Measurements from ENCODE around the gene MOSPD3. TPM values are rescaled to one million over a fixed set of nuclear protein-coding genes. Genes with fewer than 3 reads are reported as not detected.
"Not testable (repeated sequence)": the region's sequence is repeated elsewhere in the genome, so short reads cannot be mapped to it uniquely, and the experiment has no call there.

The MOSPD3 gene
- total and polyA plus RNA-seq, 2 donors (not counting 3 experiments of a cell fraction or from before 2014, with no cell fraction given): 24.4 to 40.7 TPM

DNA sequence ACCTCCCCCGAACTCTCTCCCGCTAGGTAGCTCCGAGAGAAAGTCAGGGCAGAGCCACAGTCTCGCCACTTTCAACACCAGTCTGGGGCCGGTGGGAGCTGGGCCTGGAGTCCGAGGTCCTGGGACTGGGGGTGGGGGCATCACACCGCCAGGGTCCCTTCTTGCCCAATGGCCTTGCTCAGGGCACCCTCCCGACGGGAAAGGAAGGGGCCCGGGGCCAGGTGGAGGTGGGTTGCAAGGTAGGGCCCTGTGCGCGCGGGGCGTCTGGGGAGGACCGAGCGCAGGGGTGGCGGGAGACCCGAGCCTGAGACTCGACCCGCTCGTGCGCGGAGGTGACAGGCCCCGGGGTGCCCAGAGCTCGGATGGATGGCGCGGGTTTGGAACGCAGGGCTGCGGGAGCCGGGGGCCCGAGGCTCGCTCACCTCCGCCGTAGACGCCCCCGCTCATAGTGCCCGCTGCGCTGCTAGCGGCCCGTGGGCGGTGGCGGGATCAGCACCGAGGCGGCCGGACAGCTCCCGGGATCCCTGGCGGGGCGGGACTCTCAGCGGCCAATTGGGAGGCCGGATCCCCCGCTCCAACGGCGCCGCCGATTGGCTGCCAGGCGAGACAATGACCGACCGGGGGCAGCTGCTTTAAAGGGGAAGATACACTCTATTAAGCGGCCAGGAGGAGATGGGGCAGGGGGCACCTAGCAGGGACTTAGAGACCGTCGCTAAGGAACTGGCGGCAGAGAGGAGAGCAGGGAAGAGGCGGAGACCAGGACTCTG, 43.8 kb downstream of the MOSPD3 start, which contains the start of gene ACTL6B:
ACTL6B (minus strand) TSS at position 541 of the 767 bp plus-strand sequence; CDS start at position 447, 94 bp downstream.
- H3K4me1 ChIP-seq (ENCODE audit: control insufficient read depth, extremely low read depth, insufficient read depth, low read length): no peaks in the 10 kb centered on the region
- no peak within 1 kb of the TSS for H2AFZ ChIP-seq (ENCODE audit: low read depth, low read length)
- ChIA-PET CTCF (interaction anchor here (0.7 to 1.0 kb wide), 2 partner anchors 15 to 23 kb away, joined by 3 to 4 read pairs; no protein-coding TSS in a partner anchor), POLR2A (no interaction called here)
- no peak within 1 kb of the TSS for H3K4me3 ChIP-seq (replicated peaks in 1 of 3; ENCODE audit: insufficient read depth in 1 of 3, low read depth in 1 of 3, low read length in 3 of 3)
- no TSS peak for BruUV-seq (replicated peaks)
- H3K27ac ChIP-seq (ENCODE audit: insufficient read depth, low read depth, low read length): no peak within 1 kb of the TSS
- peak; percentile 56 for DNase-seq (ENCODE audit: low read depth, low spot score)
- intact Hi-C loops (cut with micrococcal nuclease) (loop anchor here (1.0 kb wide), 2 partner anchors 17 to 30 kb away; partner anchors contain the start of gene GNB2), dilution Hi-C loops (cut with MboI; ENCODE audit: extremely low pct_ligation_motif_present, low sequenced_read_pairs) (no loop called here)
- H3K79me2 ChIP-seq (ENCODE audit: control insufficient read depth, insufficient read depth, low read length): no peaks in the 10 kb centered on the region
- H3K27me3 ChIP-seq (ENCODE audit: control insufficient read depth in 2 of 2, insufficient read depth in 2 of 2, low read length in 2 of 2): peaks cover 2 to 4% of the 10 kb centered on the region in 2 experiments
- no peak within 1 kb of the TSS for H3K9ac ChIP-seq (replicated peaks; ENCODE audit: extremely low read depth, insufficient read depth, low read length)
- no peaks in the 10 kb centered on the region for H3K9me1 ChIP-seq (replicated peaks; ENCODE audit: control insufficient read depth, extremely low read depth, insufficient read depth, low read length)
- no peaks in the 10 kb centered on the region for H3K36me3 ChIP-seq (ENCODE audit: control insufficient read depth in 2 of 2, extremely low read depth in 1 of 2, insufficient read depth in 2 of 2, low read length in 2 of 2)
- no peak within 1 kb of the TSS for H3K4me2 ChIP-seq (ENCODE audit: insufficient read depth, low read length)
- TF ChIP-seq MYC (IDR thresholded peaks at IDR 0.05; ENCODE audit: low read depth, low read length): no peak
- TF ChIP-seq POLR2AphosphoS5 (IDR thresholded peaks at IDR 0.05; ENCODE audit: insufficient read depth, low read depth, low read length): no peak
- TF ChIP-seq GATA2 (IDR thresholded peaks at IDR 0.05; ENCODE audit: insufficient read depth, insufficient read length, low read depth, low read length): no peak
- no peak for TF ChIP-seq MAX (IDR thresholded peaks at IDR 0.05; ENCODE audit: insufficient read depth, insufficient read length)
- TF ChIP-seq EZH2 (IDR thresholded peaks at IDR 0.05; ENCODE audit: borderline replicate concordance, low read depth, low read length, severe bottlenecking): no peak
- TF ChIP-seq CTCF (IDR thresholded peaks at IDR 0.05; ENCODE audit: extremely low read depth in 1 of 2, insufficient read depth in 1 of 2, low read depth in 1 of 2, low read length in 2 of 2): no peak
- TF ChIP-seq FOS (IDR thresholded peaks at IDR 0.05; ENCODE audit: borderline replicate concordance, insufficient read depth, low read length): no peak
- no peaks in the 10 kb centered on the region for H4K20me1 ChIP-seq (replicated peaks; ENCODE audit: control insufficient read depth, extremely low read depth, insufficient read depth, low read length)
- FAIRE-seq: peak; percentile 73
- no peaks in the 10 kb centered on the region for H3K9me3 ChIP-seq (replicated peaks; ENCODE audit: control insufficient read depth, insufficient read depth, low read length)

GRCh38 chr7:100662194-100662776, 49.9 kb downstream of the MOSPD3 start:
- H3K4me2 ChIP-seq (ENCODE audit: insufficient read depth, low read length); H3K9ac ChIP-seq (replicated peaks; ENCODE audit: extremely low read depth, insufficient read depth, low read length); H3K27me3 ChIP-seq (ENCODE audit: control insufficient read depth in 2 of 2, insufficient read depth in 2 of 2, low read length in 2 of 2); H3K36me3 ChIP-seq (ENCODE audit: control insufficient read depth in 2 of 2, extremely low read depth in 1 of 2, insufficient read depth in 2 of 2, low read length in 2 of 2); H3K4me3 ChIP-seq (replicated peaks in 1 of 3; ENCODE audit: insufficient read depth in 1 of 3, low read depth in 1 of 3, low read length in 3 of 3); H4K20me1 ChIP-seq (replicated peaks; ENCODE audit: control insufficient read depth, extremely low read depth, insufficient read depth, low read length); intact Hi-C loops (cut with micrococcal nuclease); CTCF ChIA-PET; FAIRE-seq; dilution Hi-C loops (cut with MboI; ENCODE audit: extremely low pct_ligation_motif_present, low sequenced_read_pairs); H3K79me2 ChIP-seq (ENCODE audit: control insufficient read depth, insufficient read depth, low read length); H3K9me1 ChIP-seq (replicated peaks; ENCODE audit: control insufficient read depth, extremely low read depth, insufficient read depth, low read length); H3K27ac ChIP-seq (ENCODE audit: insufficient read depth, low read depth, low read length); H3K9me3 ChIP-seq (replicated peaks; ENCODE audit: control insufficient read depth, insufficient read depth, low read length); DNase-seq (ENCODE audit: low read depth, low spot score); POLR2A ChIA-PET; H2AFZ ChIP-seq (ENCODE audit: low read depth, low read length); BruUV-seq (replicated peaks); H3K4me1 ChIP-seq (ENCODE audit: control insufficient read depth, extremely low read depth, insufficient read depth, low read length): not testable (repeated sequence)

Measured in endothelial cell of umbilical vein (primary cell).